SK-N-SH (cell line): ENCODE measurements around the gene TSC22D1. TPM values are rescaled to one million over a fixed set of nuclear protein-coding genes. Genes with fewer than 3 reads are reported as not detected.

Experiments used
- CTCF ChIA-PET: fragments of 300-600, 350-600 bp; formaldehyde crosslinking; extraction: SDS; loops from one replicate; lab custom pipeline; 2021; lab: Yijun Ruan, JAX
- POLR2A ChIA-PET: fragments of 350-600 bp; sonication (Branson Sonifier 250); formaldehyde crosslinking; extraction: SDS; loops from one replicate; lab custom pipeline; 2020; ENCODE audit warnings: antibody characterized with exemption, inconsistent platforms; lab: Yijun Ruan, JAX
- DNase-seq: peaks from one replicate; pipeline ENCODE4 v3.0.0; 2012
- H2AFZ ChIP-seq: fragments of 200-600 bp; sonication (generic); 2 replicates; pipeline ENCODE4 v1.8.1; 2016; ENCODE audit warnings: antibody characterized with exemption, mild to moderate bottlenecking, low read depth
- H3F3A ChIP-seq: fragments of 200-600 bp; sonication (generic); replicated peaks from 2 replicates; pipeline ENCODE3; 2016; ENCODE audit warnings: antibody characterized with exemption, mild to moderate bottlenecking; ENCODE audit not compliant: insufficient read depth
- H3K27ac ChIP-seq, 2 experiments: fragments of 200-500 bp in 1 of 2; fragments of 200-600 bp in 1 of 2; sonication (Bioruptor generic) in 1 of 2; sonication (generic), shearing (Covaris generic) in 1 of 2; 2 replicates each; pipeline versions ENCODE4 v1.5.1 to v1.6.1; 2014 to 2016; ENCODE audit warnings: low read depth in 2 of 2, inconsistent platforms in 1 of 2, low read length in 1 of 2, mild to moderate bottlenecking in 1 of 2, mixed read lengths in 1 of 2
- H3K27me3 ChIP-seq: fragments of 200-600 bp; sonication (generic), shearing (Covaris generic); 2 replicates; pipeline ENCODE4 v1.6.1; 2016; ENCODE audit warnings: mixed run types; ENCODE audit not compliant: insufficient read depth
- H3K36me3 ChIP-seq, 2 experiments: fragments of 200-500 bp in 1 of 2; fragments of 200-600 bp in 1 of 2; sonication (Bioruptor generic) in 1 of 2; sonication (generic) in 1 of 2; replicated peaks in 1 of 2; 2 replicates each; pipeline versions ENCODE3 to v1.5.1; 2014 to 2016; ENCODE audit warnings: low read length in 1 of 2, mild to moderate bottlenecking in 1 of 2; ENCODE audit not compliant: insufficient read depth in 2 of 2, control insufficient read depth in 1 of 2
- H3K4me1 ChIP-seq, 2 experiments: fragments of 200-500 bp in 1 of 2; fragments of 200-600 bp in 1 of 2; sonication (Bioruptor generic) in 1 of 2; sonication (generic), shearing (Covaris generic) in 1 of 2; 2 replicates each; pipeline versions ENCODE4 v1.5.1 to v1.6.1; 2014 to 2016; ENCODE audit warnings: low read depth in 1 of 2, low read length in 1 of 2, mixed run types in 1 of 2; ENCODE audit not compliant: insufficient read depth in 2 of 2, control insufficient read depth in 1 of 2
- H3K4me2 ChIP-seq: fragments of 200-600 bp; sonication (generic), shearing (Covaris generic); 2 replicates; pipeline ENCODE4 v1.6.1; 2017; ENCODE audit warnings: mixed run types
- H3K4me3 ChIP-seq, 2 experiments: fragments of 200-500 bp in 1 of 2; fragments of 200-600 bp in 1 of 2; sonication (Bioruptor generic) in 1 of 2; sonication (generic), shearing (Covaris generic) in 1 of 2; 2 replicates each; pipeline versions ENCODE4 v1.5.1 to v1.8.1; 2014 to 2016; ENCODE audit warnings: low read depth in 2 of 2, inconsistent platforms in 1 of 2, low read length in 1 of 2, mild to moderate bottlenecking in 1 of 2, mixed read lengths in 1 of 2, moderate library complexity in 1 of 2
- H3K79me2 ChIP-seq: fragments of 200-600 bp; sonication (generic); 2 replicates; pipeline ENCODE4 v1.8.1; 2017; ENCODE audit warnings: mild to moderate bottlenecking; ENCODE audit not compliant: insufficient read depth
- H3K9ac ChIP-seq: fragments of 200-600 bp; sonication (generic); 2 replicates; pipeline ENCODE4 v1.6.1; 2017; ENCODE audit warnings: mixed run types
- H3K9me2 ChIP-seq: fragments of 200-600 bp; sonication (generic); 2 replicates; pipeline ENCODE4 v1.6.1; 2017; ENCODE audit warnings: mixed run types
- H3K9me3 ChIP-seq: fragments of 200-600 bp; sonication (generic); 2 replicates; pipeline ENCODE4 v1.6.1; 2017; ENCODE audit warnings: mixed run types, mild to moderate bottlenecking, moderate library complexity
- H4K20me1 ChIP-seq: fragments of 200-600 bp; sonication (generic); 2 replicates; pipeline ENCODE4 v1.6.1; 2017; ENCODE audit warnings: mild to moderate bottlenecking, mixed run types; ENCODE audit not compliant: insufficient read depth
- CTCF ChIP-seq: fragments of 200-600 bp; sonication (generic); IDR thresholded peaks from 2 replicates; pipeline ENCODE4 v1.6.1; 2017; ENCODE audit warnings: antibody characterized with exemption, mild to moderate bottlenecking, moderate library complexity
- ELF1 ChIP-seq: IDR thresholded peaks from 2 replicates; pipeline ENCODE4 v1.4.0; 2012
- IRF3 ChIP-seq: fragments of 150-350 bp; IDR thresholded peaks from 2 replicates; pipeline ENCODE4 v1.6.1; 2016; ENCODE audit warnings: mild to moderate bottlenecking, low read depth, low read length
- JUND ChIP-seq: IDR thresholded peaks from 2 replicates; pipeline ENCODE4 v1.4.0; 2012
- MAX ChIP-seq: IDR thresholded peaks from 2 replicates; pipeline ENCODE4 v1.4.0; 2012; ENCODE audit warnings: low read depth
- MEF2A ChIP-seq: IDR thresholded peaks from 2 replicates; pipeline ENCODE4 v1.4.0; 2012; ENCODE audit warnings: low read depth, borderline replicate concordance
- MXI1 ChIP-seq: IDR thresholded peaks from 2 replicates; pipeline ENCODE4 v1.6.1; 2012; ENCODE audit warnings: mild to moderate bottlenecking, low read depth, low read length, improper control_type of control experiment
- NFIC ChIP-seq: IDR thresholded peaks from 2 replicates; pipeline ENCODE4 v1.4.0; 2012; ENCODE audit warnings: borderline replicate concordance
- RAD21 ChIP-seq: IDR thresholded peaks from 2 replicates; pipeline ENCODE4 v1.6.1; 2012; ENCODE audit warnings: mild to moderate bottlenecking, low read length
- SIN3A ChIP-seq: IDR thresholded peaks from 2 replicates; pipeline ENCODE4 v1.6.1; 2012; ENCODE audit warnings: low read depth, mild to moderate bottlenecking, low read length, moderate library complexity, borderline replicate concordance
- TCF12 ChIP-seq: IDR thresholded peaks from 2 replicates; pipeline ENCODE4 v1.4.0; 2012
- TEAD4 ChIP-seq: IDR thresholded peaks from 2 replicates; pipeline ENCODE4 v1.4.0; 2012; ENCODE audit warnings: mild to moderate bottlenecking, borderline replicate concordance; ENCODE audit not compliant: insufficient read depth
- YY1 ChIP-seq: IDR thresholded peaks from 2 replicates; pipeline ENCODE4 v1.4.0; 2012; ENCODE audit warnings: low read depth, mild to moderate bottlenecking
- WGBS: methylation state at CpG from one replicate; pipeline ENCODE4 v1.1.6; 2017; ENCODE audit warnings: low lambda C conversion rate; 5-methylcytosine and 5-hydroxymethylcytosine counted together
- polyA plus RNA-seq, 3 experiments: library from polyadenylated mRNA; depleted of rRNA; stranded (reverse); fragments of >200 nt; gene quantifications; 2 replicates each; pipeline ENCODE4 v1.2.3, GENCODE V29; 2012

The TSC22D1 gene
- polyA plus RNA-seq, 1 of the 3 experiments (the other 2 are of a cell fraction) = 137 TPM

DNA sequence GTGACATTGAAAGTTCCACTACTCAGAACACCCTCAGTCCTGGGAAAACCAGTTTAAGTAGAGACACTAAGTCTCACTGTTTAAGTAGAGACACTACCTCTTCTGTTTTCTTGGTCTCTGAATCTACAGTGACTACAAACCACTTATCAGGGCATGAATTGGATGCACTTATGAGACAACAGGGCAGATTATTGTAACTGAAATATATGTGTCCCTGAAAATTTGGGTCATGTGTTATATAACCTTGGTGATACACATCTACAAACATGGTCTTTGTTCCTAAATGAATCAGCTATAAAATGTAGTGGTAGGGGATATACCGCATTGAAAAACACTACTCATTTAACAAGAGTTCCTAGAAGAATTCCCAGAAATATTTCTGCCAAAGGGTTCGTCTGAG is 146.8 kb downstream of the TSC22D1 start (continued):
- TF ChIP-seq CTCF = no peak
- TF ChIP-seq, all 33 proteins: peak for 0

DNA sequence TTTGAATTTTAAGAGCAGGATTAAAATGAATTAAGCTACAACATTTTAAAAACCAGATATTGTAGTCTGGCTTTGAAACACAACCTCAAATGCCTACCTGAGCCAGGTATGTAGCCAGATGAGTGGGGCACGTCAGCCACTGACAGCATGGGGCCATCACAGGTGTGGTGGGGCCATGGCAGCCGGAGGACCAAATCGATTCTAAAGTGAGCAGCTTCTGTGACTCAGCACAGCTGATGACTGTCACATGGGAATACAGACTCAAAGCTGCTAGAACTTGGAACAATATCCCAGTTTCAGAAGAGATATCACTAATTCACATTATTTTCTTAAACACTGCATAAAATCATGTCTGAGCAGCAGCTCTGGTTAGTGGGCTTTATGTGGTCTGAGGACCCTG is 149.7 kb downstream of the TSC22D1 start:
- TF ChIP-seq SIN3A = no peak
- no peak for TF ChIP-seq IRF3
- TF ChIP-seq TEAD4 = no peak
- no peak for TF ChIP-seq NFIC
- TF ChIP-seq MAX = no peak
- no peak for TF ChIP-seq MXI1
- no peak for TF ChIP-seq ELF1
- TF ChIP-seq CTCF = no peak
- no peak overlapping the region for H3K4me3 ChIP-seq
- no peak overlapping the region for H3K9ac ChIP-seq
- H3K4me2 ChIP-seq = no peak overlapping the region
- H3F3A ChIP-seq = peaks cover 5% of the 10 kb centered on the region
- ChIA-PET POLR2A (interaction anchor here (0.6 kb wide), 1 partner anchor 650 kb away, joined by 3 read pairs; no protein-coding TSS in a partner anchor), CTCF (interaction anchor here (0.7 kb wide), 1 partner anchor 389 kb away, joined by 3 read pairs; no protein-coding TSS in a partner anchor)
- H3K36me3 ChIP-seq = peaks cover 0 to 6% of the 10 kb centered on the region in 2 experiments
- H2AFZ ChIP-seq = no peak overlapping the region
- no peak overlapping the region for H3K27ac ChIP-seq
- H4K20me1 ChIP-seq = no peaks in the 10 kb centered on the region
- no peaks in the 10 kb centered on the region for H3K9me2 ChIP-seq
- no peaks in the 10 kb centered on the region for H3K79me2 ChIP-seq
- no peaks in the 10 kb centered on the region for H3K9me3 ChIP-seq
- no peaks in the 10 kb centered on the region for H3K27me3 ChIP-seq
- no peak for DNase-seq
- WGBS = 69% methylated on average over 3 of the region's 3 CpGs
- peaks cover 0 to 10% of the 10 kb centered on the region in 2 experiments; a peak in 1 of 4 replicates for H3K4me1 ChIP-seq

DNA sequence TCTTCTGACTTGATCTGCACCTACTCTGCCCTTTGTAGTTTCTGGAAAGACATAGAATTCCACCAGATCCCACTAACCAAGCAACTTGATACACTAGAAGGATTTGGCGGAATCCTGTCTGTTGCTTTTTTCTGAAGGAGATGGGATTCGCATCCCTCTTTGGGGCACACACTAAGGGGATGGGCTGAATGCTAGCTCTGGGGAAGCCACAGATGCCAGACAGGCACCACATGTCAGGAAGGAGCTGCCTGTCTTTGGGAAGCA is 150.4 kb downstream of the TSC22D1 start:
- H3K79me2 ChIP-seq = no peaks in the 10 kb centered on the region
- H3K9me3 ChIP-seq = no peaks in the 10 kb centered on the region
- peaks cover 3% of the 10 kb centered on the region for H3F3A ChIP-seq
- no peaks in the 10 kb centered on the region for H3K9me2 ChIP-seq
- no peak overlapping the region for H3K4me3 ChIP-seq
- H3K36me3 ChIP-seq = peaks cover 0 to 2% of the 10 kb centered on the region in 2 experiments
- no peaks in the 10 kb centered on the region for H3K27me3 ChIP-seq
- DNase-seq = no peak
- ChIA-PET POLR2A (no interaction called here), CTCF (no interaction called here)
- no peak overlapping the region for H3K9ac ChIP-seq
- no peak for TF ChIP-seq YY1
- no peak for TF ChIP-seq RAD21
- TF ChIP-seq JUND = no peak
- no peak for TF ChIP-seq MEF2A
- no peak for TF ChIP-seq TCF12
- TF ChIP-seq IRF3 = no peak
- no peak overlapping the region for H3K4me2 ChIP-seq
- H3K27ac ChIP-seq = no peak overlapping the region; a peak in 1 of 4 replicates
- H2AFZ ChIP-seq = no peak overlapping the region
- peaks cover 0 to 6% of the 10 kb centered on the region in 2 experiments; a peak in 1 of 4 replicates for H3K4me1 ChIP-seq
- H4K20me1 ChIP-seq = no peaks in the 10 kb centered on the region
- 92% methylated on average over 2 of the region's 2 CpGs for WGBS
